GM13977 (cell line): ENCODE results near the gene ZNF236.
"Not testable (repeated sequence)": the region's sequence is repeated elsewhere in the genome, so short reads cannot be mapped to it uniquely, and the experiment has no call there.

Experiments used
- DNase-seq: peaks from one replicate; pipeline ENCODE4 v3.0.0; 2012; ENCODE audit warnings: low spot score
- CTCF ChIP-seq: IDR thresholded peaks from 2 replicates; pipeline ENCODE4 v1.5.1; 2012; ENCODE audit warnings: mild to moderate bottlenecking, control low read depth; ENCODE audit not compliant: insufficient read depth; ENCODE audit errors: extremely low read depth, missing control alignments
- in situ Hi-C: fragments of 300-500 bp; cut with MboI; formaldehyde crosslinking; loops from one replicate; pipeline ENCODE4 v1.12.0; 2022; ENCODE audit warnings: low sequenced_read_pairs, low pct_unique_long_range_greater_than_20kb, mixed read lengths, inconsistent platforms; ENCODE audit not compliant: unreplicated experiment

ZNF236 gene

GRCh38 chr18:77016936-77017335, 194.6 kb downstream of the ZNF236 start:
- TF ChIP-seq CTCF, result no peak
- in situ Hi-C loops, result loop anchor here (25.0 kb wide), 1 partner anchor 195 kb away; no protein-coding TSS in a partner anchor
- DNase-seq, result no peak

GRCh38 chr18:77017355-77017754, 195.0 kb downstream of the ZNF236 start:
- no peak for TF ChIP-seq CTCF
- no peak for DNase-seq
- in situ Hi-C loops, result loop anchor here (25.0 kb wide), 1 partner anchor 195 kb away; no protein-coding TSS in a partner anchor

- in situ Hi-C loops, result loop anchor here (25.0 kb wide), 1 partner anchor 194 kb away; no protein-coding TSS in a partner anchor
- DNase-seq, result not testable (repeated sequence)
Measured at GRCh38 chr18:77018650-77019049, 196.3 kb downstream of the ZNF236 start.

GRCh38 chr18:77019641-77020040, 197.3 kb downstream of the ZNF236 start:
- no peak for DNase-seq
- in situ Hi-C loops, result loop anchor here (25.0 kb wide), 1 partner anchor 193 kb away; no protein-coding TSS in a partner anchor
- no peak for TF ChIP-seq CTCF
